PFSK-1 (cell line): Measurements from ENCODE around the gene LAT.

Experiments
- FOXP2 ChIP-seq: optimal IDR thresholded peaks from 2 replicates; pipeline ENCODE3; 2011; ENCODE audit warnings: borderline replicate concordance, control low read depth, inconsistent platforms; ENCODE audit not compliant: insufficient read depth; ENCODE audit errors: extremely low read length, extremely low read depth
- TF ChIP-seq, protein P1 (sequence below), 2 experiments: IDR thresholded peaks; 2 replicates each; pipeline versions ENCODE4 v1.6.1 to v1.8.0; 2011 to 2012; ENCODE audit warnings: low read depth in 2 of 2, low read length in 2 of 2, control low read depth in 1 of 2, inconsistent platforms in 1 of 2, mild to moderate bottlenecking in 1 of 2, moderate library complexity in 1 of 2; ENCODE audit not compliant: insufficient read depth in 1 of 2

DNA sequence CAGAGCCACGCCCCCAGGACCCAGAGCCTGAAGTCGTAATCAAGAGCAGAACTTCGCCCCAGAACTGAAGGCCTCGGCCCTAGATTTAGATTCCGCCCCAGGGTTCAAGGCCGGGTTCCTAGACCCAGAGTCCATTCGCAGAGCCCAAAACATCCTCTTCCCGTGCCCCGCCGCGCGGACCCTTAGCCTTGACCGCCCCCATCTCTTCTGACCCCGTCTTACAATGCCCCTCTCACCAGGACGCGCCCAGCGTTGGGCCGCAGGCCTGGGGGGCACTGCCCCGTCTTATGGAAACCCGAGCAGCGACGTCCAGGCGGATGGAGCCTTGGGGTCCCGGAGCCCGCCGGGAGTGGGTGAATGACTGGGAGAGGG lies 48.1 kb upstream of the LAT start:
- TF ChIP-seq, protein P1, sequence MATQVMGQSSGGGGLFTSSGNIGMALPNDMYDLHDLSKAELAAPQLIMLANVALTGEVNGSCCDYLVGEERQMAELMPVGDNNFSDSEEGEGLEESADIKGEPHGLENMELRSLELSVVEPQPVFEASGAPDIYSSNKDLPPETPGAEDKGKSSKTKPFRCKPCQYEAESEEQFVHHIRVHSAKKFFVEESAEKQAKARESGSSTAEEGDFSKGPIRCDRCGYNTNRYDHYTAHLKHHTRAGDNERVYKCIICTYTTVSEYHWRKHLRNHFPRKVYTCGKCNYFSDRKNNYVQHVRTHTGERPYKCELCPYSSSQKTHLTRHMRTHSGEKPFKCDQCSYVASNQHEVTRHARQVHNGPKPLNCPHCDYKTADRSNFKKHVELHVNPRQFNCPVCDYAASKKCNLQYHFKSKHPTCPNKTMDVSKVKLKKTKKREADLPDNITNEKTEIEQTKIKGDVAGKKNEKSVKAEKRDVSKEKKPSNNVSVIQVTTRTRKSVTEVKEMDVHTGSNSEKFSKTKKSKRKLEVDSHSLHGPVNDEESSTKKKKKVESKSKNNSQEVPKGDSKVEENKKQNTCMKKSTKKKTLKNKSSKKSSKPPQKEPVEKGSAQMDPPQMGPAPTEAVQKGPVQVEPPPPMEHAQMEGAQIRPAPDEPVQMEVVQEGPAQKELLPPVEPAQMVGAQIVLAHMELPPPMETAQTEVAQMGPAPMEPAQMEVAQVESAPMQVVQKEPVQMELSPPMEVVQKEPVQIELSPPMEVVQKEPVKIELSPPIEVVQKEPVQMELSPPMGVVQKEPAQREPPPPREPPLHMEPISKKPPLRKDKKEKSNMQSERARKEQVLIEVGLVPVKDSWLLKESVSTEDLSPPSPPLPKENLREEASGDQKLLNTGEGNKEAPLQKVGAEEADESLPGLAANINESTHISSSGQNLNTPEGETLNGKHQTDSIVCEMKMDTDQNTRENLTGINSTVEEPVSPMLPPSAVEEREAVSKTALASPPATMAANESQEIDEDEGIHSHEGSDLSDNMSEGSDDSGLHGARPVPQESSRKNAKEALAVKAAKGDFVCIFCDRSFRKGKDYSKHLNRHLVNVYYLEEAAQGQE (IDR thresholded peaks at IDR 0.05; ENCODE audit: insufficient read depth in 1 of 2, low read depth in 2 of 2, low read length in 2 of 2), result no peak
- TF ChIP-seq FOXP2, result no peak
